ENCODE results near the gene DTNBP1. TPM values are rescaled to one million over a fixed set of nuclear protein-coding genes. Genes with fewer than 3 reads are reported as not detected.

Gene DTNBP1
- total and polyA plus RNA-seq, 2 of the 13 experiments (the other 11 are each of a cell fraction or from before 2014, with no cell fraction given), result 6.6 to 19.1 TPM

- TF ChIP-seq, protein P1, sequence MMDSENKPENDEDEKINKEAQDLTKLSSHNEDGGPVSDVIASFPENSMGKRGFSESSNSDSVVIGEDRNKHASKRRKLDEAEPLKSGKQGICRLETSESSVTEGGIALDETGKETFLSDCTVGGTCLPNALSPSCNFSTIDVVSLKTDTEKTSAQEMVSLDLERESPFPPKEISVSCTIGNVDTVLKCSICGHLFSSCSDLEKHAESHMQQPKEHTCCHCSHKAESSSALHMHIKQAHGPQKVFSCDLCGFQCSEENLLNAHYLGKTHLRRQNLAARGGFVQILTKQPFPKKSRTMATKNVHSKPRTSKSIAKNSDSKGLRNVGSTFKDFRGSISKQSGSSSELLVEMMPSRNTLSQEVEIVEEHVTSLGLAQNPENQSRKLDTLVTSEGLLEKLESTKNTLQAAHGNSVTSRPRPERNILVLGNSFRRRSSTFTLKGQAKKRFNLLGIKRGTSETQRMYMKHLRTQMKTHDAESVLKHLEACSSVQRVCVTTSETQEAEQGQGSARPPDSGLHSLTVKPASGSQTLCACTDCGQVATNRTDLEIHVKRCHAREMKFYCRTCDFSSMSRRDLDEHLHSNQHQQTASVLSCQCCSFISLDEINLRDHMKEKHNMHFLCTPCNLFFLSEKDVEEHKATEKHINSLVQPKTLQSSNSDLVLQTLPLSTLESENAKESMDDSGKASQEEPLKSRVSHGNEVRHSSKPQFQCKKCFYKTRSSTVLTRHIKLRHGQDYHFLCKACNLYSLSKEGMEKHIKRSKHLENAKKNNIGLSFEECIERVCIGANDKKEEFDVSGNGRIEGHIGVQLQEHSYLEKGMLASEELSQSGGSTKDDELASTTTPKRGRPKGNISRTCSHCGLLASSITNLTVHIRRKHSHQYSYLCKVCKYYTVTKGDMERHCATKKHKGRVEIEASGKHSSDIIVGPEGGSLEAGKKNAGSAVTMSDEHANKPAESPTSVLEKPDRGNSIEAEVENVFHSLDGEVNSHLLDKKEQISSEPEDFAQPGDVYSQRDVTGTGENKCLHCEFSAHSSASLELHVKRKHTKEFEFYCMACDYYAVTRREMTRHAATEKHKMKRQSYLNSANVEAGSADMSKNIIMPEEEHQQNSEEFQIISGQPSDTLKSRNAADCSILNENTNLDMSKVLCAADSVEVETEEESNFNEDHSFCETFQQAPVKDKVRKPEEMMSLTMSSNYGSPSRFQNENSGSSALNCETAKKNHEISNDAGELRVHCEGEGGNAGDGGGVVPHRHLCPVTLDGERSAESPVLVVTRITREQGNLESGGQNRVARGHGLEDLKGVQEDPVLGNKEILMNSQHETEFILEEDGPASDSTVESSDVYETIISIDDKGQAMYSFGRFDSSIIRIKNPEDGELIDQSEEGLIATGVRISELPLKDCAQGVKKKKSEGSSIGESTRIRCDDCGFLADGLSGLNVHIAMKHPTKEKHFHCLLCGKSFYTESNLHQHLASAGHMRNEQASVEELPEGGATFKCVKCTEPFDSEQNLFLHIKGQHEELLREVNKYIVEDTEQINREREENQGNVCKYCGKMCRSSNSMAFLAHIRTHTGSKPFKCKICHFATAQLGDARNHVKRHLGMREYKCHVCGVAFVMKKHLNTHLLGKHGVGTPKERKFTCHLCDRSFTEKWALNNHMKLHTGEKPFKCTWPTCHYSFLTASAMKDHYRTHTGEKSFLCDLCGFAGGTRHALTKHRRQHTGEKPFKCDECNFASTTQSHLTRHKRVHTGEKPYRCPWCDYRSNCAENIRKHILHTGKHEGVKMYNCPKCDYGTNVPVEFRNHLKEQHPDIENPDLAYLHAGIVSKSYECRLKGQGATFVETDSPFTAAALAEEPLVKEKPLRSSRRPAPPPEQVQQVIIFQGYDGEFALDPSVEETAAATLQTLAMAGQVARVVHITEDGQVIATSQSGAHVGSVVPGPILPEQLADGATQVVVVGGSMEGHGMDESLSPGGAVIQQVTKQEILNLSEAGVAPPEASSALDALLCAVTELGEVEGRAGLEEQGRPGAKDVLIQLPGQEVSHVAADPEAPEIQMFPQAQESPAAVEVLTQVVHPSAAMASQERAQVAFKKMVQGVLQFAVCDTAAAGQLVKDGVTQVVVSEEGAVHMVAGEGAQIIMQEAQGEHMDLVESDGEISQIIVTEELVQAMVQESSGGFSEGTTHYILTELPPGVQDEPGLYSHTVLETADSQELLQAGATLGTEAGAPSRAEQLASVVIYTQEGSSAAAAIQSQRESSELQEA (CRISPR knock-in tag; IDR thresholded peaks at IDR 0.05; ENCODE audit: not compliant biosample characterization), result no peak
- no peak for TF ChIP-seq TAF15 (IDR thresholded peaks at IDR 0.05; ENCODE audit: low read depth, low read length, poor library complexity, severe bottlenecking)
- no peak for TF ChIP-seq PRDM4 (CRISPR knock-in tag; IDR thresholded peaks at IDR 0.05; ENCODE audit: borderline replicate concordance)
- no peak for TF ChIP-seq ZNF766 (CRISPR knock-in tag; IDR thresholded peaks at IDR 0.05; ENCODE audit: borderline replicate concordance)
- TF ChIP-seq U2AF1 (optimal IDR thresholded peaks at IDR 0.05; ENCODE audit: low read depth, low read length), result no peak
These were observed 115.4 kb downstream of the DTNBP1 start (continued) for GRCh38 chr6:15547400-15547799.

Measured in HepG2 (cell line).